K562 (cell line): ENCODE results near the gene ABCA10. TPM values are rescaled to one million over a fixed set of nuclear protein-coding genes. Genes with fewer than 3 reads are reported as not detected.

ENCODE experiments used
- ATAC-seq: fragments of 200-7000 bp; cut with Tn5 transposase; 3 replicates; pipeline ENCODE4 v1.9.1; 2020; ENCODE audit warnings: moderate library complexity
- BruUV-seq: library from RNA; stranded (reverse); fragments of 400-500 nt; replicated peaks from 2 replicates; lab custom pipeline; 2021; lab: Mats Ljungman, UMichigan
- CTCF ChIA-PET: fragments of 300-600 bp; formaldehyde crosslinking; extraction: SDS; loops from one replicate; lab custom pipeline; 2021; ENCODE audit warnings: low intra/inter-chr PET ratio; lab: Yijun Ruan, JAX
- POLR2A ChIA-PET: fragments of 300-600, 350-650 bp; sonication (Branson Sonifier 250); formaldehyde crosslinking; extraction: SDS; loops from one replicate; lab custom pipeline; 2021; ENCODE audit warnings: antibody characterized with exemption, inconsistent platforms; lab: Yijun Ruan, JAX
- DNase-seq, 4 experiments: peaks; one replicate each; pipeline versions ENCODE4 v3.0.0 to v3.0.0-alpha.2; 2011 to 2018; ENCODE audit warnings: low spot score in 3 of 4, mixed read lengths in 3 of 4; ENCODE audit errors: extremely low read depth in 1 of 4
- FAIRE-seq: peaks from 2 replicates; lab custom pipeline; 2011; peaks lifted over from hg19 to GRCh38; lab: Jason Lieb, UNC
- H2AFZ ChIP-seq: 2 replicates; pipeline ENCODE4 v1.6.0; 2011; ENCODE audit warnings: low read depth, low read length, control low read depth, inconsistent platforms
- H3K27ac ChIP-seq: fragments of 200-600 bp; 3 replicates; pipeline ENCODE4 v1.8.0; 2011; ENCODE audit warnings: low read depth, mild to moderate bottlenecking, control low read depth, inconsistent platforms, low read length, moderate library complexity, mixed read lengths; ENCODE audit errors: extremely low read depth
- H3K27me3 ChIP-seq, 2 experiments: fragments of 300-600 bp in 1 of 2; 2 replicates in 1 of 2; 3 replicates in 1 of 2; pipeline versions ENCODE4 v1.6.0 to v1.8.0; 2011; ENCODE audit warnings: inconsistent platforms in 2 of 2, low read length in 2 of 2, mild to moderate bottlenecking in 1 of 2, mixed read lengths in 1 of 2, moderate library complexity in 1 of 2; ENCODE audit not compliant: control insufficient read depth in 2 of 2, insufficient read depth in 2 of 2
- H3K36me3 ChIP-seq: fragments of 300-600 bp; 3 replicates; pipeline ENCODE4 v1.8.0; 2011; ENCODE audit warnings: mild to moderate bottlenecking, low read length, inconsistent platforms; ENCODE audit not compliant: control insufficient read depth, insufficient read depth
- H3K4me1 ChIP-seq, 2 experiments: fragments of 200-600 bp in 1 of 2; replicated peaks in 1 of 2; 2 replicates in 1 of 2; 3 replicates in 1 of 2; pipeline versions ENCODE4 v1.5.1 to v1.8.0; 2011; ENCODE audit warnings: inconsistent platforms in 2 of 2, low read length in 2 of 2, mild to moderate bottlenecking in 1 of 2, mixed read lengths in 1 of 2, moderate library complexity in 1 of 2; ENCODE audit not compliant: control insufficient read depth in 2 of 2, insufficient read depth in 2 of 2
- H3K4me2 ChIP-seq: 2 replicates; pipeline ENCODE4 v1.6.1; 2011; ENCODE audit warnings: low read length, control low read depth, inconsistent platforms, mixed read lengths; ENCODE audit not compliant: insufficient read depth
- H3K4me3 ChIP-seq: fragments of 200-600 bp; sonication (generic), shearing (Covaris generic); 2 replicates; pipeline ENCODE4 v1.5.1; 2016; ENCODE audit warnings: control low read depth, inconsistent platforms
- H3K79me2 ChIP-seq: fragments of 200-600 bp; 3 replicates; pipeline ENCODE4 v1.8.0; 2011; ENCODE audit warnings: low read length, inconsistent platforms; ENCODE audit not compliant: control insufficient read depth, insufficient read depth
- H3K9ac ChIP-seq, 2 experiments: 2 replicates each; pipeline versions ENCODE4 v1.6.0 to v1.6.1; 2011; ENCODE audit warnings: low read depth in 2 of 2, low read length in 2 of 2, control low read depth in 1 of 2, inconsistent platforms in 1 of 2, mild to moderate bottlenecking in 1 of 2, mixed read lengths in 1 of 2; ENCODE audit not compliant: insufficient read depth in 1 of 2
- H3K9me1 ChIP-seq: one replicate; pipeline ENCODE4 v1.6.0; 2011; ENCODE audit warnings: inconsistent platforms, mild to moderate bottlenecking, low read length, moderate library complexity; ENCODE audit not compliant: control insufficient read depth, insufficient read depth
- H3K9me3 ChIP-seq: replicated peaks from 2 replicates; pipeline ENCODE4 v1.5.1; 2011; ENCODE audit warnings: low read depth, low read length, inconsistent platforms; ENCODE audit not compliant: control insufficient read depth, insufficient read depth
- H4K20me1 ChIP-seq: replicated peaks from 2 replicates; pipeline ENCODE4 v1.6.1; 2011; ENCODE audit warnings: low read length, inconsistent platforms, mixed read lengths; ENCODE audit not compliant: control insufficient read depth, insufficient read depth
- BCLAF1 ChIP-seq, 2 experiments: fragments of 450-650 bp in 1 of 2; IDR thresholded peaks; 2 replicates each; pipeline ENCODE4 v1.6.1; 2011 to 2017; ENCODE audit warnings: low read depth in 2 of 2, antibody characterized with exemption in 1 of 2, borderline replicate concordance in 1 of 2, low read length in 1 of 2, mild to moderate bottlenecking in 1 of 2, mixed read lengths in 1 of 2; ENCODE audit not compliant: control insufficient read depth in 1 of 2
- FOXA3 ChIP-seq, 2 experiments: fragments of 450-650 bp in 1 of 2; sonication (generic) in 1 of 2; formaldehyde crosslinking; IDR thresholded peaks in 1 of 2; conservative IDR thresholded peaks in 1 of 2; 2 replicates each; pipeline versions ENCODE4 v1.4.0 to v1.8.0; 2020 to 2022; ENCODE audit warnings: mild to moderate bottlenecking in 2 of 2, missing genetic modification reagents in 1 of 2
- ZNF655 ChIP-seq: fragments of 250-450 bp; sonication (Bioruptor Pico); IDR thresholded peaks from 2 replicates; pipeline ENCODE4 v1.5.0; 2021
- WGBS: fragments of 100-300 bp; shearing (Covaris generic); methylation state at CpG from one replicate; pipeline ENCODE4 v1.1.6; 2016; ENCODE audit warnings: low coverage, mixed read lengths; ENCODE audit not compliant: insufficient coverage; ENCODE audit errors: missing lambda C conversion rate; 5-methylcytosine and 5-hydroxymethylcytosine counted together
- in situ Hi-C: fragments of 300-500 bp; cut with MboI; formaldehyde crosslinking; loops from 4 replicates; pipeline ENCODE4 v1.15.0; 2018; ENCODE audit warnings: inconsistent platforms, mixed read lengths
- intact Hi-C: fragments of 100-400 bp; cut with micrococcal nuclease; formaldehyde crosslinking; loops from 2 replicates; pipeline ENCODE4 v1.14.2; 2022
- polyA plus RNA-seq, 8 experiments: library from polyadenylated mRNA; depleted of rRNA in 4 of 8; stranded (reverse) in 5 of 8; unstranded in 3 of 8; fragments of >200 nt; fragmentation: Nextera tagmentation in 2 of 8; fragmentation: Illumina TruSeq in 1 of 8; extraction: Ambion mirVana in 2 of 8; extraction: Trizol in 1 of 8; gene quantifications; 2 replicates each; pipeline versions ENCODE4 v1.2.1 to v1.2.3, GENCODE V29; 2011 to 2014; ENCODE audit warnings: inconsistent platforms in 1 of 8, missing spikeins in 1 of 8
- total RNA-seq, 7 experiments: library from RNA; depleted of rRNA in 6 of 7; stranded (reverse); fragments of >200 nt in 6 of 7; fragmentation: Illumina TruSeq in 2 of 7; extraction: Trizol in 2 of 7; gene quantifications; 2 replicates each; pipeline versions ENCODE4 v1.2.1 to v1.2.3, GENCODE V29; 2011 to 2021; ENCODE audit warnings: low replicate concordance in 1 of 7

Gene ABCA10
- total and polyA plus RNA-seq, 9 of the 15 experiments (the other 6 are each of a cell fraction or from before 2014, with no cell fraction given): 0.04 to 0.45 (median 0.15) TPM; not detected in 1

- TF ChIP-seq BCLAF1 (IDR thresholded peaks at IDR 0.05; ENCODE audit: borderline replicate concordance in 1 of 2, control insufficient read depth in 1 of 2, low read depth in 2 of 2, low read length in 1 of 2): no peak
These were observed 1.1 kb downstream of the ABCA10 start (continued) for GRCh38 chr17:69227541-69227940.

- peak overlapping the region; percentile 73 for H2AFZ ChIP-seq
These were observed 4.8 kb downstream of the ABCA10 start for GRCh38 chr17:69223809-69224208.

More at GRCh38 chr17:69223809-69224208, 4.8 kb downstream of the ABCA10 start:
- Histone ChIP-seq H3K27me3 (no peaks in the 10 kb centered on the region), H3K27ac (no peak overlapping the region), H3K4me2 (no peak overlapping the region), H3K9me1 (no peaks in the 10 kb centered on the region)
- CTCF ChIA-PET: no interaction called here
- in situ Hi-C loops: no loop called here
- WGBS: 33% methylated on average over 3 of the region's 3 CpGs
- FAIRE-seq (no peak), ATAC-seq (no peak; the same call in 2 of the 3 replicates)
- no TSS peak for BruUV-seq
- TF ChIP-seq ZNF655 (CRISPR knock-in tag) (no peak), FOXA3 (CRISPR knock-in tag; conservative IDR thresholded peaks at IDR 0.05 in 1 of 2, IDR thresholded peaks at IDR 0.05 in 1 of 2) (peak in 1 of 2 experiments; percentile 42; a peak in 1 of 4 replicates)
- TF ChIP-seq, all 486 proteins: peak for 1
- Histone ChIP-seq H3K79me2 (no peaks in the 10 kb centered on the region), H3K4me3 (no peak overlapping the region), H3K36me3 (no peaks in the 10 kb centered on the region), H3K4me1 (no peaks in the 10 kb centered on the region; a peak in 1 of 5 replicates), H3K9ac (no peak overlapping the region), H4K20me1 (no peaks in the 10 kb centered on the region), H3K9me3 (no peaks in the 10 kb centered on the region)
- no peak for DNase-seq
- POLR2A ChIA-PET: no interaction called here
- intact Hi-C loops: no loop called here
